Measurements from ENCODE around the gene PHC2. TPM values are rescaled to one million over a fixed set of nuclear protein-coding genes. Genes with fewer than 3 reads are reported as not detected.

Gene PHC2
- total and polyA plus RNA-seq, 4 donors: 51.9 to 111 (median 91.6) TPM

DNA sequence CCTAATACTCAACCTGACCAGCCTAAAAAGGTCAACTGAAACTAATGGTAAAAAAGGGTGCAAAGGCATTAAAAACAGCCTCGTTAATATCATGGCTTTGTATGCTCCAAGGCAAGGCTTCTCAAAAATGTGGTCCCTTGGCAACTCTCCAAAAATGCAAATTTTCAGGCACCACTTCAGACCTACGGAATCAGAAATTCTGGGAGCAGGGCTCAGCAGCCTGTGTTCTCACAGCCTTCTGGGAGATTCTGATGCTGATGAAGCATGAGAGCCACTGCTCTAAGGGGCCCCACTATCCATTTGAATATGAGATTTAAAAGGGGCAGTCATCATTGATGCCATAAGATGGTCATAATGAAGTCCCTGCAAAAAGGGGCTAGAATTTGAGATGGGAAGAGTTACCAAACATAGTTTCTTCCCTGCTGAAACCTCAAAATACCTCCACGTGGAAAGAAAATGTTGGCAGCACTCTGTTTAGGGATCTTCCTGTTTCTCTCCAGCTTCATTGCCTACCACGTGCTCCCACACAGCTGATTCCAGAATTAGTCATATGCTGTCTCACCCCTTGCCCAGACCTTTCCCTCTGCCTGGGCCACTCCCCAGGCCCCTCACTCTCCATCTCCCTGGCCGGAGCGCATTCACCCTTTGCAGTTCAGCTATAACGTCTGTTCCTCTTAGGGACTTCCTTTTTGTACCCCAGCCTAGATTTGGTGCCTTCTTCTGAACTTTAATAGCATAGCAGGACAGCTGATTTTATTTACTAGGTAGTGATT lies 46.7 kb downstream of the PHC2 start:
- H3K4me3 ChIP-seq (ENCODE audit: low read depth, low read length): no peak overlapping the region
- H3K36me3 ChIP-seq (ENCODE audit: control insufficient read depth, insufficient read depth, low read length): no peaks in the 10 kb centered on the region
- H3K27me3 ChIP-seq (ENCODE audit: control insufficient read depth, insufficient read depth, low read length): no peaks in the 10 kb centered on the region
- H3K4me1 ChIP-seq (ENCODE audit: control insufficient read depth, insufficient read depth, low read length): peaks cover 33% of the 10 kb centered on the region
- H3K27ac ChIP-seq (ENCODE audit: low read depth, low read length): no peak overlapping the region
- 54% methylated on average over 6 of the region's 7 CpGs for WGBS (ENCODE audit: insufficient coverage)
- peak in 2 of 6 donors; percentile 69 to 82 for DNase-seq (ENCODE audit: low read depth in 4 of 6, low spot score in 6 of 6)
- H3K9me3 ChIP-seq (ENCODE audit: control insufficient read depth, insufficient read depth, low read length): no peaks in the 10 kb centered on the region

DNA sequence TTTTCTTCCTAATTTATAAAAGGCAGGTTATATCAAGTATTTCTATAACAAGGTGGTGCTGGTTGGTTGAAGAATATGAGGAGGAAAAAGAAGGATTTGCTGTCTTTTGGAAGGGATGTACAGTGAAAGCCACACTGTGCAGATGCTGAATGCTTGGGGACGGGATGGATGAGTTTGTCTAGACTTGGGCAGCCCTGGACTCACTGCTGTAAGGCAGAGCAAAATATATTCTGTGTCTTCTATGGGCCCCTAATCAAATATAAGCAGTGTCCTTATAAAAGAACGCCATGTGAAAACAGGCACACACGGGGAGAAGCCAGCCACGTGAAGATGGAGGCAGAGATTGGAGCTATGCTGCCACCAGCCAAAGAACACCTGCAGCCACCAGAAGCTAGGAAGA lies 47.4 kb downstream of the PHC2 start:
- Histone ChIP-seq H3K4me1 (ENCODE audit: control insufficient read depth, insufficient read depth, low read length) (peaks cover 29% of the 10 kb centered on the region), H3K27me3 (ENCODE audit: control insufficient read depth, insufficient read depth, low read length) (no peaks in the 10 kb centered on the region), H3K9me3 (ENCODE audit: control insufficient read depth, insufficient read depth, low read length) (no peaks in the 10 kb centered on the region), H3K4me3 (ENCODE audit: low read depth, low read length) (no peak overlapping the region), H3K36me3 (ENCODE audit: control insufficient read depth, insufficient read depth, low read length) (no peaks in the 10 kb centered on the region), H3K27ac (ENCODE audit: low read depth, low read length) (no peak overlapping the region)
- WGBS (ENCODE audit: insufficient coverage): 56% methylated on average over 3 of the region's 4 CpGs
- DNase-seq (ENCODE audit: low read depth in 4 of 6, low spot score in 6 of 6): no peak

DNA sequence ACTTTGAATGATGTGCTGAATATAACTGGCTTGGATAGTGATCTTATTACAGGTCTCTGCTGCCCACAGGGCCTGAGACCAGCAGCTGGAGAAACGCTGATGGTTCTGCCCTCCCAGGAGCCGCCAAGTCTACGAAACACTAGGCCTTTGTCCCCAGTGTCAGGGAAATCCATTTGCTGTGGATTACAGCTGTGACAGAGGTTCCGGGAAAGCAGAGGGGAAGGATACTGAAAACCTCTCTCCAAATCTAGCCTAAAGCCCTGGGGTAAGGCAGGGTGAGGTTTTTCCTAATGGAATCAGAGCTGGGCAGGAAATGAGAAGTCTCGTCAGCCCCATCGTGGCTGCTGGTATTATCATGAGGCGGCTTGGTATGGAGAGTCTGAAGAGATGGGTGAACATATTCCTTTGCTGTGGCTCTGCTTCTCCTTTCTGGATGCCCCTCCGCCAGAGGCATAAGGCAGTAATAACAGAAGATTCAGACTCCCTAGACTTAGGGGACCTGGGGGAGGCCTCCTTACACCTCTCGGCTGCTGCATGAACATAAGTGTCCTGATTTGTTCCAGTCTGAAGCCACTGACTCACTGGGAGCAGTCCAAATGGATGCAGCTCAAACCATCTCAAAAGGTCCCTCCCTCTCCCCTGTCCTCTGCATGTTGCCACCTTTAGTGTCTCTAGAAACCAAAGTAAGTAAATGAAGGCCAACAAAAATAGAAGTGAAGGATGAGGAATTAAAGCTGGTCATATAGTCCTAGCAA lies 48.1 kb downstream of the PHC2 start:
- Histone ChIP-seq H3K4me1 (ENCODE audit: control insufficient read depth, insufficient read depth, low read length) (peaks cover 29% of the 10 kb centered on the region), H3K9me3 (ENCODE audit: control insufficient read depth, insufficient read depth, low read length) (no peaks in the 10 kb centered on the region), H3K36me3 (ENCODE audit: control insufficient read depth, insufficient read depth, low read length) (no peaks in the 10 kb centered on the region), H3K27me3 (ENCODE audit: control insufficient read depth, insufficient read depth, low read length) (no peaks in the 10 kb centered on the region), H3K4me3 (ENCODE audit: low read depth, low read length) (no peak overlapping the region), H3K27ac (ENCODE audit: low read depth, low read length) (peak overlapping the region; percentile 59)
- peak in 2 of 6 donors; percentile 70 to 74 for DNase-seq (ENCODE audit: low read depth in 4 of 6, low spot score in 6 of 6)
- 44% methylated on average over 8 of the region's 9 CpGs for WGBS (ENCODE audit: insufficient coverage)

DNA sequence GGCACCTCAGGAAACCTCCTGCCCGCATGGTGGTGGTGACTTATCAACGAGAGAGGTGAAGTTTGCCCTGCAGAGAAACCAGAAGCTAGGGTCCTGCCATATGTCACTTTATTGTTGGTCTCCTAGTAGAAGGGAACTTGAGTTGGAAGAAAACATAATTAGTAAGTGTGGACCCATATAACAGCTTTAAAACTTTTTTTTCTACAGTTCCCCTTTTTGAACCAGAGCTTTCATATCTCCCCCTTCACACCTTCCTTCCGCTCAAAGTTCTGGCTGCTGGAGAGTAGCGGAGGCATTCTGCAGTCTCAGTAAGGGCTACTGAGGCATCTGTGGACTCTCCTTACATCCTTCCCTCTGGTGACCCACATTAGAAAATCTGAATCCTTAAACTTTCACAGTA lies 48.9 kb downstream of the PHC2 start:
- Histone ChIP-seq H3K4me1 (ENCODE audit: control insufficient read depth, insufficient read depth, low read length) (peaks cover 29% of the 10 kb centered on the region), H3K36me3 (ENCODE audit: control insufficient read depth, insufficient read depth, low read length) (no peaks in the 10 kb centered on the region), H3K9me3 (ENCODE audit: control insufficient read depth, insufficient read depth, low read length) (no peaks in the 10 kb centered on the region), H3K4me3 (ENCODE audit: low read depth, low read length) (no peak overlapping the region), H3K27me3 (ENCODE audit: control insufficient read depth, insufficient read depth, low read length) (no peaks in the 10 kb centered on the region), H3K27ac (ENCODE audit: low read depth, low read length) (peak overlapping the region; percentile 59)
- DNase-seq (ENCODE audit: low read depth in 4 of 6, low spot score in 6 of 6): no peak
- WGBS (ENCODE audit: insufficient coverage): 89% methylated on average over 2 of the region's 4 CpGs

DNA sequence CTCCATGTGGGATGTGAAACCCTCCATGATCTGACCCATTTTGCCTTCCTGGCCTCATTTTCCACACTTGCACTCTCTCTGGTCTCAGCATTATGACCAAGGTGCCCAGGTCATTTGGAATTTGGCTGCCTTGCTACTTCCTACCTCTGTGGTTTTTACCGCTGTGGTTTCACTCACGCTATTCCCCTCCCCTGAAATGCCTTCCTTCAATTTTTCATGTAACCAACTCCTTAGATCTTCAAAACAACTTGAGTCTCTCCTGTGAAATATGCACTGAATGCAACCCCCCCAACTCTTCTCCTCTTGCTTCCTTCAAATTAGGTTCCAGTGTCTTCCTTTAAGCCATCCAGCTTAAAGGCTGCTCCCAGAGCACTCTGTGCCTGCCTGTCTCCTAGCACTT lies 50.1 kb downstream of the PHC2 start:
- Histone ChIP-seq H3K9me3 (ENCODE audit: control insufficient read depth, insufficient read depth, low read length) (no peaks in the 10 kb centered on the region), H3K4me1 (ENCODE audit: control insufficient read depth, insufficient read depth, low read length) (peaks cover 29% of the 10 kb centered on the region), H3K27me3 (ENCODE audit: control insufficient read depth, insufficient read depth, low read length) (no peaks in the 10 kb centered on the region), H3K27ac (ENCODE audit: low read depth, low read length) (no peak overlapping the region), H3K36me3 (ENCODE audit: control insufficient read depth, insufficient read depth, low read length) (no peaks in the 10 kb centered on the region), H3K4me3 (ENCODE audit: low read depth, low read length) (no peak overlapping the region)
- WGBS (ENCODE audit: insufficient coverage): 91% methylated on average over 2 of the region's 2 CpGs
- DNase-seq (ENCODE audit: low read depth in 4 of 6, low spot score in 6 of 6): no peak

DNA sequence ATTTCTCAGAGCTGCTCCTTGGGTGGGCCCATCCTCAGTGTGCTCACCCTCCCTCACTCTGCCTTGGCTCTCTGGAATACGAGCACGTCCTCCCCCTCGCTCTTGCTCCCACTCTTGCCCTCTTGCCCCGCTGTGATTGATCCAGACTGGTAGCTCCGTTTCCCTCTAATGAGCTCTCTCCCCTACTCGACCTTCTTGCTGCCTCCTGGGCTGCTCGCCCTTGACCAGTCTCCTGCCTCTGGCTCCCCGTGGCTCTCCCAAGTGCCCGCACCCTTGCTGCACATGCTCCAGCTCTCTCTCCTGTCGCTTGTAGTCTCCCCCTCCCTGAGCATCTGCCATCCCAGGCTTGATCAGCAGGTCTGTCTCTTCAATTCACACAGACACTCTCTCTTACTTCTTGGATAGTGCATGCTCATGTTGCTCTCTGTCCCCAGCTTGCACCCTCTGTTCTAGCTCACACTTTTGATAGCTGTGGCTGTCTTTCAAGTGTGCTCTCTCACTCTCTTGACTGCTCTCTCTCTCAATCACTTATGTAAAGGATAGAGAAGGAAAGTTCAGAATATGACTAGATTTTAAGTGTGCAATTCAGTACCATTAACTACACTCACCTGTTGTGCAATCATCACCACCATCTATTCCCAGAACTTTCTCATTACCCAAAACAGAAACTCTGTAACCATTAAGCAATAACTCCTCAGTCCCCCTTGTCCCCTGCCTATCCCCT lies 51.1 kb downstream of the PHC2 start:
- H3K27ac ChIP-seq (ENCODE audit: low read depth, low read length): no peak overlapping the region
- peak in 1 of 6 donors; percentile 24 for DNase-seq (ENCODE audit: low read depth in 4 of 6, low spot score in 6 of 6)
- H3K36me3 ChIP-seq (ENCODE audit: control insufficient read depth, insufficient read depth, low read length): peaks cover 3% of the 10 kb centered on the region
- peaks cover 29% of the 10 kb centered on the region for H3K4me1 ChIP-seq (ENCODE audit: control insufficient read depth, insufficient read depth, low read length)
- no peak overlapping the region for H3K4me3 ChIP-seq (ENCODE audit: low read depth, low read length)
- 35% methylated on average over 10 of the region's 10 CpGs for WGBS (ENCODE audit: insufficient coverage)
- no peaks in the 10 kb centered on the region for H3K27me3 ChIP-seq (ENCODE audit: control insufficient read depth, insufficient read depth, low read length)
- H3K9me3 ChIP-seq (ENCODE audit: control insufficient read depth, insufficient read depth, low read length): no peaks in the 10 kb centered on the region

DNA sequence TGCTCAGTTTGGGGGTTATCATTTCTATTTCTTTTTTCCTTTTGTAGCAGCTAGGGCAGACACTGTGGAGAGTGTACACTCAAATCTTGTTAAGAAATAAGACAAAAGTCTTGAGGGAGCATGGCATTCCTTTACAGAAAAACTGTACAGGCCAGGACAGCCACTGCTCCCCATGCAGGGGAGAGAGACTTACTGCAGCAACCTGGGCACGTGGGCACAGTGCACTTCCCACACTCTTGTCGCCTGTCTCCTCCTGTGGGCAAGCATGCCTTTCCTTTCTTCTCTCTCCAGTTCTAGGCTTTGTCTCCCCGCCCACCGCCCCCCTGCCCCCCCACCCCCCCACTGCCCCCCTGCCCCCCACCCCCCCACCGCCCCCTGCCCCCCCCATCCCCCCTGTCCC lies 51.9 kb downstream of the PHC2 start:
- peak in 1 of 6 donors; percentile 34 for DNase-seq (ENCODE audit: low read depth in 4 of 6, low spot score in 6 of 6)
- no peak overlapping the region for H3K27ac ChIP-seq (ENCODE audit: low read depth, low read length)
- no CpG with 5 or more reads among the region's 5 CpGs for WGBS (ENCODE audit: insufficient coverage)

DNA sequence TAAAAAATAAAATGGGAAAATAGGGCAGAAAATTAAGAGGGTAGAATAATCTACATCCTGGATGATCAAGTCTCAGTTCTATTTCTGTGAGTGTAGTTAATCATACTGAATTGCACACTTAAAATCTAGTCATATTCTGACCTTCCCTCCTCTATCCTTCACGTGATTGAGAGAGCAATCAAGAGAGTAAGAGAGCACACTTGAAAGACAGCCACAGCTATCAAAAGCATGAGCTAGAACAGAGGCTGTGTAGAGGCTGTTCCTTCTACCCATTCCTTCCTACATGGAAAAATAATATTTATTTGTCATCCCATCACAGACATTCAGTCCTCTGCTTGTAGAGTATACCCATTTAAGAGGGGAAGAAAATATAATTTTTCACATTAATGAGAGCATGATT lies 52.4 kb downstream of the PHC2 start:
- no peaks in the 10 kb centered on the region for H3K9me3 ChIP-seq (ENCODE audit: control insufficient read depth, insufficient read depth, low read length)
- no peaks in the 10 kb centered on the region for H3K27me3 ChIP-seq (ENCODE audit: control insufficient read depth, insufficient read depth, low read length)
- peaks cover 20% of the 10 kb centered on the region for H3K4me1 ChIP-seq (ENCODE audit: control insufficient read depth, insufficient read depth, low read length)
- DNase-seq (ENCODE audit: low read depth in 4 of 6, low spot score in 6 of 6): peak in 1 of 6 donors; percentile 19
- H3K4me3 ChIP-seq (ENCODE audit: low read depth, low read length): no peak overlapping the region
- no peak overlapping the region for H3K27ac ChIP-seq (ENCODE audit: low read depth, low read length)
- no CpG with 5 or more reads among the region's 1 CpG for WGBS (ENCODE audit: insufficient coverage)
- peaks cover 10% of the 10 kb centered on the region for H3K36me3 ChIP-seq (ENCODE audit: control insufficient read depth, insufficient read depth, low read length)

More for the DNA sequence above, 51.9 kb downstream of the PHC2 start:
- Histone ChIP-seq H3K9me3 (ENCODE audit: control insufficient read depth, insufficient read depth, low read length) (no peaks in the 10 kb centered on the region), H3K36me3 (ENCODE audit: control insufficient read depth, insufficient read depth, low read length) (peaks cover 6% of the 10 kb centered on the region), H3K27me3 (ENCODE audit: control insufficient read depth, insufficient read depth, low read length) (no peaks in the 10 kb centered on the region), H3K4me1 (ENCODE audit: control insufficient read depth, insufficient read depth, low read length) (peaks cover 24% of the 10 kb centered on the region), H3K4me3 (ENCODE audit: low read depth, low read length) (no peak overlapping the region)

DNA sequence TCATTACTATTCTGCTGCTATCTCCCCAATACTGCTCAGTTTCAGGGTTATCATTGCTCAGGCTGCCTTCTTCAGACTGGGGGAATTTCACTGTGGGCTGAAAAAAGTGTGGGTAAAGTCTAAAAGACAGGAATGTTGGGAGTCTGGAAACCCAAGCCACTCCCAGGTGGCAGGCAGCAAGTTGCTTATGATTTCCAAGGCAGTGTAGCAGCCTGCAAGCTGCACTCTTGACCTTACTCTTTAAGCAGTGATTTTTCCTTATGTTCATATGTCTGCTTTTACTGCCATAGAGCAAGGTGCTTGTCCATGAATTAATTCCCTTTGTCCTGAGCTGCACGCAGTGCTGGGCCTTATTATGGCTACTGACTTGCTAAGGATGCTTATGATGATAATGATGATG lies 53.1 kb downstream of the PHC2 start:
- H3K4me1 ChIP-seq (ENCODE audit: control insufficient read depth, insufficient read depth, low read length): peaks cover 14% of the 10 kb centered on the region
- no peaks in the 10 kb centered on the region for H3K27me3 ChIP-seq (ENCODE audit: control insufficient read depth, insufficient read depth, low read length)
- peaks cover 16% of the 10 kb centered on the region for H3K36me3 ChIP-seq (ENCODE audit: control insufficient read depth, insufficient read depth, low read length)
- H3K4me3 ChIP-seq (ENCODE audit: low read depth, low read length): no peak overlapping the region
- DNase-seq (ENCODE audit: low read depth in 4 of 6, low spot score in 6 of 6): peak in 1 of 6 donors; percentile 43
- H3K9me3 ChIP-seq (ENCODE audit: control insufficient read depth, insufficient read depth, low read length): no peaks in the 10 kb centered on the region
- WGBS (ENCODE audit: insufficient coverage): 50% methylated on average over 1 of the region's 1 CpG
- H3K27ac ChIP-seq (ENCODE audit: low read depth, low read length): no peak overlapping the region

Measured in spinal cord (tissue), 10 donors.